ENCODE data around the gene TIMM23.
"Not testable (repeated sequence)": the region's sequence is repeated elsewhere in the genome, so short reads cannot be mapped to it uniquely, and the experiment has no call there.

The TIMM23 gene

DNA sequence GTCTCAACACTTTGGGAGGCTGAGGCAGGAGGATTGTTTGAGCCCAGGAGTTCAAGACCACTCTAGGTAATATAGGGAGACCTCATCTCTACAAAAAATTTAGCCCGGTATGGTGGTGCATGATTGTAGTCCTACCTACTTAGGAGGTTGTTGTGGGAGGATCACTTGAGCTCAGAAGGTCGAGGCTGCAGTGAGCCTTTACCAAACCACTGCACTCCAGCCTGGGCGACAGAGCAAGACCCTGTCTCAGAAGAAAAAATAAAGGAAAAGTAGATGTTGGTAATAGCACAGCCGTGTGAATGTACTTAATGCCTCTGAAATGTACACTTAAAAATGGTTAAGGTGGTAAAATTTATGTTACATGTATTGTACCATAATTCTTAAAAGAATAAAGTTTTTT, 25.3 kb downstream of the TIMM23 start:
- DNase-seq (ENCODE audit: low spot score): no peak

DNA sequence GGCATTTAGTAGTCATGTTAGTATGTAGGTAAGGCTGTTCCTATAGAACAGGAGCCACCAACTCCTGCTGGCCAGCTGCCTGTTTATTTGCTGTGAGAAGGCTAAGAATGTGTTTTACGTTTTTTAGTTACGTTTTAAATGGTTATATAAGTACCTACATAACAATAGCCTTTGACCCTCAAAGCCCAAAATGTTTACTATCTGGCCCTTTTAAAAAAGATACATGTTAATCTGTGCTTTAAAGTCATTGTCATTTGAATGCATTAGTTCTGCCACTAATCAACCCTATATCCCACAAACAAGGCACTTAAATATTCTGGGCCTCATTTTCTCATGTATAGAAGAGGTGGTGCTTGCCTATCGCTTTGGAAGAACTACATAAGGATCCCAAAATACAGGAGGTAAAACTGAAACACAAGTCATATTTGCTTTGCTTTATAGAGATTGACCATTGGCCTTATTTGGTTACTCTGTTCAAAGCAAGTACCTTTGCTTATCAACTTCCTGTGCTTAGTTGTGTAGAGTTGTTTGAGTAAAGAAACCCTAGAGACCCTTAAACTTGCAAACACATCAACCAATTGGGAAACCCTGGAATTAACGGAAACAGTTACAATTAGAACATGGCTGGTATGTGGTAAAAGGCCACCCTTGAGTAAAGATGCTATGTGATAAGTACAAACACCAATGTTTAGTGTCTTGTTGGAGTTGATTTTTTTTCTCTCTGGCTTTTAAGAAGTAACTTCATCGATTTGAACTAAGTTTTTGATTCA, 25.9 kb downstream of the TIMM23 start:
- DNase-seq (ENCODE audit: low spot score): no peak

DNA sequence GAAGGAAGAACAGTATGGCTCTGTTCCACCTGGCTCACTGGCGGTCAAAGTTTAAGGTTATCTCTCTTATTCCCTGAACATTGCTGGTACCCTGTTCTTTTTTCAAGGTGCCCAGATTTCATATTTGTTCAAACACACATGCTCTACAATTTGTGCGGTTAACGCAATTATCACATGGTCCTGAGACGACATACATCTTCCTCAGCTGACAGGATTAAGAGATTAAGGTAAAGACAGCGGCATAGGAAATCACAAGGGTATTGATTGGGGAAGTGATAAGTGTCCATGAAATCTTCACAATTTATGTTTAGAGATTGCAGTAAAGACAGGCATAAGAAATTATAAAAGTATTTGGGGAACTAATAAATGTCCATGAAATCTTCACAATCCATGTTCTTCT, 27.7 kb downstream of the TIMM23 start:
- DNase-seq (ENCODE audit: low spot score): not testable (repeated sequence)

DNA sequence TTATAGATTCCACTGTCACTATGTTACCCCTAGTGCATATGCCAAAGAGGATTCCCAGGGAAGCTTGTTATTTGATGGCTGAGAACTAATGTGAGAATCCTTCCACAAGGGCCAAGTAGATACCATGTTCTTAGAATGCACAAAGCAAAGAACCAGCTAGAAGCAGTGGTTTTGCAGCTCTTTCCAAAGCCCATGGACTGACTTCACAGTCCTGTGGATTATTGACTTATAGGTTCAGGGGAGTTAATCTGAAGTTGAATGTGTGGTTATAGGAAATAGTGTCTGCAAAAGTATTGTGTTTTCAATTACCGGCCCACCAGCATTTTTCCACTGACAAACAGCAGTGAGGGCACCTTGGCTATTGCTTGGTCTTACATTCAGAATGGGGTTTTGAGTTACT, 28.2 kb downstream of the TIMM23 start:
- no peak for DNase-seq (ENCODE audit: low spot score)

DNA sequence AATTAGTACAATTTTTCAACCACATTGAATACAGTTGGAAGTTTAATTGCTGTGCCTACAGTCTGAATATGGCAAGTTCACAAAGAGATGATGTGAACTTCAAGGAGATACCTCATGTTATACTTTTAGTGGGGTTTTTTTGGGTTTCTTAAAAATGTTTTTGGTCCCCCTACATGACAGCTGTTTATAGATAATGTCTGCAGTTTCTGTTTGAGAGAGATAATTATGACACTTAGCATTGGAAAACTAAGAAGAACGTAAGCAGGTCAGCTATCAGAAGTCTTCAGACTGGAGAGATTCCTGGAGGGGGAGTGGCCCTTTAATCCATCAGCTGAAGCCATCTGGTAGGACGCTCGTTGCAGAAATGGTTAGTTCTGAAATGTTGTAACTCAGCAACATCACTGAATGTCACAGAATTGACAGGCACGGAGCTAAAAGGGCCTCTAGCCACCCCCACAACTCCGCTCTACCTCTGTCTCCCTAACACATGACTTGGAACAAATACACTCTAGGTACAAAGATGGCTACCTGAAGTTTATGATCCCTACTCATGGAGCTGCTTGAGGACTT, 29.0 kb downstream of the TIMM23 start:
- DNase-seq (ENCODE audit: low spot score): no peak

DNA sequence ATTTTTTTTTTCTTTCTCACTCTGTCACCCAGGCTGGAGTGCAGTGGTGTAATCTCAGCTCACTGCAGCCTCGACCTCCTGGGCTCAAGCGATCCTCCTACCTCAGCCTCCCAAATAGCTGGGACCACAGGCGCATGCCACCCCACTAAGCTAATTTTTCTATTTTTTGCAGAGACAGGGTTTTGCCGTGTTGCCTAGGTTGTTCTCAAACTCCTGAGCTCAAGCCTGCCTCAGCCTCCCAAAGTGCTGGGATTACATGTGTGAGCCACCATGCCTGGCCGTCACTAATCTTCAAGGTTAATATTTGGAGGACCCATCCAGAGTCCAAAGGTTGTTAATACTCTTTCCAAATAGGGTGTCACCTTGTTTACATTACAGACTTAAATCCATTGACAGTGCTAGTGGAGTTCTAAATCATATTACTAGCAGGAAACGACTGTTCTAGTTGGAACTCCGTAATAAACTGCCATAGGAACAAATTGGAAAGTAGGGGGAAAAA, 29.9 kb downstream of the TIMM23 start:
- not testable (repeated sequence) for DNase-seq (ENCODE audit: low spot score)

DNA sequence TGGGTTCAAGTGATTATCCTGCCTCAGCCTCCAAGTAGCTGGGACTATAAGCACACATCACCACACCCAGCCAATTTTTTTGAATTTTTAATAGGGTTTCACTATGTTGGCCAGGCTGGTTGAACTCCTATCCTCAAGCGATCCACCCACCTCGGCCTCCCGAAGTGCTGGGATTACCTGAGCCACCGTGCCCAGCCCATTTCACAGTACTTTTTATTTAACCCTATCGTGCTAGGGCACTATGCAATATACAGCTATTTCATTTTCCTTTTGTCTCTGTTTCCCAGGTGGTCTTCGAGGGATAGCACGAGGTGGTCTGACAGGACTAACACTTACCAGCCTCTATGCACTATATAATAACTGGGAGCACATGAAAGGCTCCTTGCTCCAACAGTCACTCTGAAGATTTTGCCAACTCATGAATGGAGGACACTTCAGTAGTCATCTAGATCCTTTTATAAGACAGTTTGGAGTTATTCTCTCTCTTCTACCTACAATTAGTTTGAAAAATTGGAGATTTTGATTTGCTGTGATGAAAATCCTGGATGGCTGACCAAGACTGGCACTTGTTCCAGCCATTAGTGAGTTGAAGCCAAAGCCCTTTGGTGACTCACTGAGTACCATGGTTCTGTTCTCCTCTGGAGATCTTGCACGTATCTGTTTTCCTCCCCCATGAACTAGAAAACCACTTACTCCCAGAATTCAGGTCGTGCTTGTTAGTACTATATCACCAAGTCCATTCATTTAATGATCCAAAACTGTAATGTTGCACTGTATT, 30.8 kb downstream of the TIMM23 start:
- peak; percentile 32 for DNase-seq (ENCODE audit: low spot score)

DNA sequence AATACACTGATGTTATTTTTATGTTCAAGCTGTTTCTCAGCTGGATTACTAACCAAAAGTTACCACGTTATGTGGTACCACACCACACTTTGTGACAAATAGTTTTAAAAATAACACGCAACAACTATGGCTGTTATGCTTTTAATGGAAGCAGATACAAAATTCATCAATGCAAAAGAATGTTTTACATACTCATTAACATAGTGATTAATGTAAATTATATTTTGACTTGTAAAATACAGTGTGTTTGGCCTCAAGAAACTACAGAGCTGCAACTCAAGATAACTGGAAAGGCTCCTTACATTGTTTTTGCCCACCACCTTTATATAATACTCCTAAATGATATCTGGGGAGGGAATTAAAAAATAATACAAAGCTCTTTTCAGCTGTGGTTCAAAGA, 32.7 kb downstream of the TIMM23 start:
- DNase-seq (ENCODE audit: low spot score): no peak

DNA sequence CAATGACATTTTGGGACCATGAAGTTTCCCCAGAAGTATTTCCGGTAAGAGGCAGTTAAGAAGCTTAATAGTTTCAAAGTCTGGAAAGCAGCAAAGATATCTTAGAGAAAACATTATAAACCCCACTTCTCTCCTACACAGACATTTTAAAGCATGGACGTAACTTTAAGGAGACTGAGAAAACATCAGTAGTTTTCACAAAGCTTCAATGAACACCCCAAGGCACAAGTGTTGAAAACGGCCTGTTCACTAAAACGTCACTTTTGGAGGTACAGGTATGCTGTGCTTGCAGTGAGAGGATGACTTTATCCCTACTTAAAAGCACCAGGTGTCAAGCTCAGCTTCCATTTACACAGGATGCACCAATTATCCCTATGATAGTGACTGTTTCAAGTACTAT, 33.1 kb downstream of the TIMM23 start:
- no peak for DNase-seq (ENCODE audit: low spot score)

DNA sequence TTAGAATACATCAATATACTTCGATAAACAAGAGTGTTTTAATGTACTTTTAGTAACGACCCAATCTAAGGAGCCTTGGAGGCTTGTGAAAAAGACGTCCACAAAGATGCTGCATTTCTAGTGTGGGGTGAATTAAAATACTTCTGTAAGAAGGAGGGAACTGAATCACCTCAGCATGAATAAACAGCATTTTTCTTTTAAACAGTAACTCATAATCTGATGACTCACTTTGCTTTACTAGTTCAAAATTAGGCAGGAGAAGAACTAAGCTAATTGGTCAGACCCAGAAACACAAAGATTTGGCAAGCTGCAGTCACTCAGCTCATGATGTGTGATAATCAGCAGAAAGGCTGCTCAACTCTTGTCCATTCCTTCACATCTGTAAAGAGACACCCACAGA, 33.9 kb downstream of the TIMM23 start:
- DNase-seq (ENCODE audit: low spot score): peak; percentile 60

DNA sequence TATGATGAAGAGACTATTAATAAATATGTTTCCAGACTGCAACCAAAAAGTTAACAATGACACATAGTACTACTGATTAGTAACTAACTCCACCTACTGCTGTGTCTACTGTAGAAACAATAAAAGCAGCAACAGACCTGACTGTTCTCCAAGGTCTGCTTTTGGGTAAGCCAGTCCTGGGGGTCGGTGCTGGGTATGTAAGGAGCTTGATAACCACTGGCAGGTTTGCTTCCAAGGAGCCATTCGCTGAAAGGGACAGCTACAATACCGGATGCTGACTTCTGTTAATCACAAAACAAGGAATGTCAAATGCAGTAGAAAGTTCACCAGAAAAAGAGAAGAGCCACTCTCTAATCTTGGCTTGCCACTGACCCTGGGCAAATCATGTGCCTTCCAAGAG, 40.5 kb downstream of the TIMM23 start:
- no peak for DNase-seq (ENCODE audit: low spot score)

DNA sequence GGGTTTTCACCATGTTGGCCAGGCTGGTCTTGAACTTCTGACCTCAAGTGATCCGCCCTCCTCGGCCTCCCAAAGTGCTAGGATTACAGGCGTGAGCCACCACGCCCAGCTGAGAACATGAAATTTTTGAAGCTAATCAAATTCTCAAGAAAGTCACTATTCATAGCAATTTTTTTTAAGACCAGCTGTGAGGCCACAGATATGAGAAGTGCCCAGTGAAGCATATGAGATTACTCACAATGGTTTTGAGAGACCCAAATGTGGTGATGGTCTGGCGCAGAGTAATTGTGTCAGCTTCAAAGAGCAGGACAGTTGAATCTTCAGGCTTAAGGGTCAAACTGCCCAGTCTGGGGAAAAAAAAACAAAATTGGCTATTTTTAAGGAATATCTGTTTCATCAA, 41.9 kb downstream of the TIMM23 start:
- no peak for DNase-seq (ENCODE audit: low spot score)

DNA sequence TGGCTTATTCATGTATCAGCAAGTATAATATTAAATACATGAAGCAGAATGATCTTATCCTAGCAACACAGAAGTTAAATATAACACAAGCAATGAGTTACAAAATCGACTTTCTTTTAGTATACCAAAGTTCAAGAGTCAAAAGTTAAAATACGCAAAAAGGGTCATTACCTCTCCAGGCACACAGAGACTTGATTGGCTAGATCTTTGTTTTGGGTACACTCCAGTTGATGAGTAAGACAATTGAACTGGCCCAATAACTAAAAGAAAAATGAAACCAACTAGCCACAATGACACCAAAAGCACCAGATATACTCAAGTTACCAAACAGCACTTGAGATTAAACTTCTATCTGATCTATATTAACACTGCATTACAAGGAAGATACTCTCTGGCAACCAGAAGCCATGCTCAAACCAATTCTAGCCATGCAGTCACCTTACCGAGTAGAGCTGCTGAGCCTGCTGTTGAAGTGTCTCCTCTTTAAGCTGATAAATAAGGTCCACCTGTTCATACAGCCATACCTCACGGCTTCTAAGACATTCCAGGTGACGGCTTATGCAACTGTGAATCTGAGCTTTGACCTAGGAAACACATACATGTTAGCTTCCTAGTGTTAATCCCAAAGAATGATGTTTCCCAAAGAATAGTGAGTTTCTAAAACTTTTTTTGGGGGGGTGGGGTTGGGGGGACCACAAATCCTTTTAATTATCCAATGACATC, 42.6 kb downstream of the TIMM23 start:
- DNase-seq (ENCODE audit: low spot score): no peak

DNA sequence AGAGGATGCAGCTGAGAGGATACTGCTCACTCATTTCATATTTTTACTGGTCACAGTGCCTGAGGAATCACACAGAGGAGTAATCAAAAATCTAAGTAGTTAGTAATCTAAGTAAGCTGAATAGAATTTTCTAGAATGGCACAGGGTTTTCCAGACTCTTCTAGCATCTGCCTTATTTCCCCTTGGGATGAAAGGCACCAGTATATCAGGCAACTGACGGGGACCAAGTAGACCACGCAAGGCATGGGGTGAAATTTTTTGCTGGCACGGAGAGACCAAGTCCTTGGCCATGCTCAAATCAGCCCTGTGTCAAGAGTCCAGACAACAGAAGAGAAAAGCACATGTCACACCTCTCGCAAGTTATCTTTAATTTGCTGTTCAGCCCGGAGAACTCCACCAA, 43.9 kb downstream of the TIMM23 start:
- no peak for DNase-seq (ENCODE audit: low spot score)

DNA sequence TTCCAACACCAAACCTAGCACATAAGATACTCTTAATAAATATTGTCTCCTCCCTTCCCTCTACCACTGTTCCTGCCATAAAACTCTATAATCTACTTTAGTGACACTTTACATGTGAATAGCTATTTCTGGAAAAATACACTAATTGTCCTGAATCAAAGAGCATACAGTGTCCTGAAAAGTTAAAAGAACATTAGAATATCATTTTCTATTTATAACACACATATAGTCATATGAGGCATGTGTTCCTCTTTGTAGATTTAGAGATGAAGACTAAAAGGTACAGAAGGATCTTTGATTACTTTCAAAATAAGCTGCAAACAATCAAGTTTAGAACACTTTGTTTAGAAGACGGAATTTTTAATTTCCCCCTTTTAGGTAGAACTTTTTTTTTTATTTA, 44.5 kb downstream of the TIMM23 start:
- DNase-seq (ENCODE audit: low spot score): no peak

DNA sequence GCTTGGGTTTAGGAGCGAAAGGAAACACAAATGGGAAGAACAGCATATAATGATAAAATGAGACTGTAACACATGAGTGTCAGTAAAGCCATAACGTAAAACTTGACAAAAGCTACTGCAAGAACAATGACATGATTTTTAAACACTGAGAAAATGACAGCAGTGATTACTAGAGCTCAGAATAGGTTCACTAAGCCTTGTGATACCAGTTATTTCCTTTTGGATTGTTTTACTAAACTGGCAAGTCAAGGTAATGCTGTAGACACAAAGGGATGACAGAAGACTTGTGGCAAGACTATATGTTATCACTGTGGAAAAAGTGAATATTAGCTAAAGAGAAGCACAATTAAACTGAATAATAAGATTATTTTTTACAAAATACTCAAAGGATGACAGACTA, 45.4 kb downstream of the TIMM23 start:
- DNase-seq (ENCODE audit: low spot score): no peak

DNA sequence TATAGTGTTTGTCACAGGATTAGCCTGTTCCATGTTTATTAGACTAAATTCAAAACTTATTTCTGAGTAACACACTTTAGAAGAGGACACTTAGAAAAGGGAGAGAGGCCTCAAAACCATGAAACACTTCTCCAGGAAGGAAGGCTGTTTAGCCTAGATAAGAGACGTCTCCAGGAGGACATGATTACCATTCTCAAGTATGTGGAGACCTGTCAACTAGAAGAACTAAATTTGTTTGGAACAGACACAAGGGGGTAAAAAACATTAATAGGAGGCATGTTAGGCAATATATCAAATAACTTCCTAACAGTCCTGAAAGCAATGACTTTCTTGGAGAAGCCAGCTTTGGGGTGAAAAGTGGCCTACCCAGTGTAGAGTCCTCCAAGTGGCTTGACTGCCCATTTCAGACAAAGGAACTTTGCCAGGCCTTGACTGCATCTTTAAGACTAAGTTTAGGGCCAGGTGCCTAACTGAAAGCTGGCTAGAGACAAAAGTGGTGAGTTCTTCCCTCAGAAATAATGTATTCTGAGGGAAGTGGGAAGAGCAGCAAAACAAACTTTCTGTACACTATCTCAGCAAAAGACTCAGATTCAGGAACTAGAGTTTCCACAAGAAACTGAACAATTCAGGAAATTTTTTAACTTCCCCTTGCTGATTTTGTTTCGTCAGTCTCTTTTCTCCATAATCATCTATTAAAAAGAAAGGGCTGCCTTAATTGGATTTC, 46.3 kb downstream of the TIMM23 start:
- no peak for DNase-seq (ENCODE audit: low spot score)

DNA sequence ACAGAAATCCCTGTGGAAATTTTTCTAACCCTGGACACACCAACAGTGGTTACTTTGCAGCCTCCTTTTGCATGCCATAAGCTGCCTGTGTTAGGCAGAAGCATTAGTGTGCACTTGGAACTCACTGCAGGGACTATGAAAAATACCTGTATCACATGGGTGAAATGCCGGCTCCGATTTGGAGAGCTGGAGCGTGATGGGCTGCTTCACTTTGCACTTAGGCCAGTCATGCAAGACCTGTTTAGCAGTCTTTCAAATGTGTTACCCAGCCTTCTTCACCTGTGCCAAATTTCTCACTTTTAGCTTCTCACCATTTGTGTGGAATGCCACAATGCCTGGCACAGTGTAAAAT, 46.9 kb downstream of the TIMM23 start:
- DNase-seq (ENCODE audit: low spot score): no peak

DNA sequence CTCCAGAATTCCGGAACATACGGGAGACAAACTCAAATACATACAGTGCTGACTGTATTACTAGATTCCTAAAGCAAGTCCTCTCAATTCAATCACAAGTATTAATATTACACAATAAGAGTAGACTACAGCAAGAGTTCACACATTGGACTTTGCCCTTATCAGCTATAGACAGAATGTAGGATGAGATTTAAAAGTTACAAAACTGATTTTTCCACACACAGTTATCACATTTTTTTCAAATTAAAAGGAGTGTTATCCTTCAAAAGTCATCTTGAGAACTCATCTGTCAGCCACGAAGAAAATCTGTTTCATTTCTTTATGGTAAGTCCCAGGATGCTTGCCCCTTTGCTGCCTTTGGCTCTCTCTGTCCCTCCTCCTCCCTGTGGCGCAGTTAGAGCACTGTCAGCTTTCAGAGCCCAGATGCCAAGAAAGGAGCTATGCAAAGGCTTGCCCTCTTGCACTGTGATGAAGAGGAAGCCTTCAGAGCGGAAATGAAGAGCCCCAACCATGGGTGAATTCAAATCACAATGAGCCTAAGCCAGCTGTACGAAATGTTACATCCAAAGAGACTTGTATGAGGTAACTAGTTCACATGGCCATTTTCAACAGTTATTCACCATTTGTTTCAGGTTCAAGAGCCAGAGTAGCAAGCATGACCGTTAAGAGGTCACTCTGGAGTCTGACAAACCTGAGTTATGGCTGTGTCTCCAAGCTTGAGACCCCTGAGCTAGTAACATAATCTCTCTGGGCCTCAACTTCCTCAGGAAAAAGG, 47.5 kb downstream of the TIMM23 start:
- no peak for DNase-seq (ENCODE audit: low spot score)

DNA sequence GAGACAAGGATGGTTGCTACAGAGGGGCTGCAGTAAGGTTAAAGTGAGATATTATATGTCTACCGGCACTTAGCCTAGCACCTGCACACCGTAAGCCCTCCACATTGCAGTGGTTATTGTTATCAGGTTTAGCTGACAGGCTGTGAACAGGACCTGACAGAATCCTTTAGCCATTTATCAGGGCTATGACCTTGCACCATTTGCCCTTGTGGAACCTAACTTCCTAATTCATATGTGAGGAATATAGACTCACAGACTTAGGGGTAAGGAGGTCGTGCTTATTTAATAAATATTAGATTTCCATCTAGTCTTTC, 48.0 kb downstream of the TIMM23 start:
- no peak for DNase-seq (ENCODE audit: low spot score)

DNA sequence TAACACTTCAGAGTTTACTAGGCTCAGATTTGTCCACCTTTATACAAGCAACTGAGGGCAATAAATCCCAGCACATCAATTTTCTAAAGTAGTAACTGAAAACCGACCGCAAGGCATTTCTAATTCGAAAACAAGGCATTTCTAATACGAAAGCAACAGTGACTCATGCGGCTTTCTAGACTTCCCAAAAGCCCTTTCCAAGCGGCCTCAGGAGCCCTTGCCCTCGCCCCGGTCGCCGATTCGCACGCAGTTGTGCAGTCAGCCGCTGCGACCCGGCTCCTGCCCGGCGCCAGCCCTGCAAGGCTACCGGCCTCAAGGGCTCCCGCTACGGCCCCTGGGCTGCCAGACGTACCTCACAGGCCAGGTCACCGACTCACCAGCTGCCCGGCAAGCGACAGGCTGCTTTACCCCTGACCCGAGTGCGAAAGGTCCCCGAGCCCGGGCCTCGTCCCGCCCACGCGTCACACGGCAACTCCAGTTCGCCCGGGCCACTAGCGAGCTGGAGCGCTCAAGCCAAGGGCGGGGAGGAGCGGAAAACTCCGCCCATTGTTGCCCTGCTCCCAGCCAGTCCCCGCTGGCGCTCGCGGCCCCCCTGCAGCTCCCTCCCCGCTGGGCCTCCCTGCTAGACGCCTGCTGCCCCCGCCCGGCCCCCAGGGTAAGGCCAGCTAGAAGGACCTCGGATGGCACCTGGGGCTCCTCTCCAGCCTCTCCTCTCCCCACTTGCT, 50.9 kb downstream of the TIMM23 start:
- peak; percentile 94 for DNase-seq (ENCODE audit: low spot score)

Measured in AG20443 (cell line).